Endothelial cell (in vitro differentiated cells): ENCODE measurements around the gene KRTAP22-2. TPM values are rescaled to one million over a fixed set of nuclear protein-coding genes. Genes with fewer than 3 reads are reported as not detected.

Source experiments
- DNase-seq: peaks from one replicate; pipeline ENCODE4 v3.0.0; 2021; ENCODE audit warnings: low spot score
- H3K27ac Mint-ChIP-seq: one replicate; pipeline ENCODE4 v1.8.0; 2021; ENCODE audit warnings: mixed read lengths, inconsistent platforms; ENCODE audit not compliant: unreplicated experiment
- H3K27me3 Mint-ChIP-seq: one replicate; pipeline ENCODE4 v1.8.0; 2021; ENCODE audit warnings: mild to moderate bottlenecking, moderate library complexity, mixed read lengths, inconsistent platforms; ENCODE audit not compliant: unreplicated experiment
- H3K36me3 Mint-ChIP-seq: one replicate; pipeline ENCODE4 v1.8.0; 2021; ENCODE audit warnings: mild to moderate bottlenecking, low read depth, mixed read lengths, inconsistent platforms; ENCODE audit not compliant: unreplicated experiment
- H3K4me1 Mint-ChIP-seq: one replicate; pipeline ENCODE4 v1.8.0; 2021; ENCODE audit warnings: mild to moderate bottlenecking, mixed read lengths, inconsistent platforms; ENCODE audit not compliant: unreplicated experiment
- H3K4me3 Mint-ChIP-seq: one replicate; pipeline ENCODE4 v1.8.0; 2021; ENCODE audit warnings: mild to moderate bottlenecking, mixed read lengths, inconsistent platforms; ENCODE audit not compliant: unreplicated experiment
- H3K9me3 Mint-ChIP-seq: one replicate; pipeline ENCODE4 v1.8.0; 2021; ENCODE audit warnings: mixed read lengths, inconsistent platforms; ENCODE audit not compliant: unreplicated experiment
- CTCF ChIP-seq: fragments of 200-600 bp; sonication (generic); IDR thresholded peaks from one replicate; pipeline ENCODE4 v1.5.0; 2021; ENCODE audit warnings: antibody characterized with exemption; ENCODE audit not compliant: unreplicated experiment
- total RNA-seq: library from RNA; stranded (reverse); fragmentation: NEBNext Ultra II Directional; extraction: Animal tissue kit (Norgen Biotek cat#: 25700); gene quantifications from one replicate; pipeline ENCODE4 v1.2.1, GENCODE V29; 2021; ENCODE audit not compliant: unreplicated experiment

Gene KRTAP22-2
- total RNA-seq, 1 donor from 2014 or later, result not detected

GRCh38 chr21:30561264-30561895 lies 28.8 kb downstream of the KRTAP22-2 start, which contains the start of gene KRTAP19-7:
TSS of gene KRTAP19-7 (minus strand) at chr21:30561314. CDS start at chr21:30561289, 25 bp downstream.
- Mint-ChIP-seq H3K4me1 (peaks cover 7% of the 10 kb centered on the region), H3K27ac (no peak within 1 kb of the TSS), H3K9me3 (no peaks in the 10 kb centered on the region), H3K4me3 (no peak within 1 kb of the TSS), H3K27me3 (peaks cover 2% of the 10 kb centered on the region), H3K36me3 (no peaks in the 10 kb centered on the region)
- no peak for TF ChIP-seq CTCF
- DNase-seq, result no peak

GRCh38 chr21:30555095-30555494 lies 35.1 kb downstream of the KRTAP22-2 start:
- H3K9me3 Mint-ChIP-seq, result no peaks in the 10 kb centered on the region
- no peak for DNase-seq
- no peak overlapping the region for H3K27ac Mint-ChIP-seq
- peaks cover 2% of the 10 kb centered on the region for H3K27me3 Mint-ChIP-seq
- peaks cover 7% of the 10 kb centered on the region for H3K4me1 Mint-ChIP-seq
- no peaks in the 10 kb centered on the region for H3K36me3 Mint-ChIP-seq
- H3K4me3 Mint-ChIP-seq, result no peak overlapping the region
- TF ChIP-seq CTCF, result no peak

- DNase-seq, result no peak
- no peak overlapping the region for H3K4me3 Mint-ChIP-seq
- no peaks in the 10 kb centered on the region for H3K9me3 Mint-ChIP-seq
- no peak overlapping the region for H3K27ac Mint-ChIP-seq
- no peaks in the 10 kb centered on the region for H3K36me3 Mint-ChIP-seq
- H3K4me1 Mint-ChIP-seq, result no peaks in the 10 kb centered on the region
- H3K27me3 Mint-ChIP-seq, result peaks cover 2% of the 10 kb centered on the region
- no peak for TF ChIP-seq CTCF
These were observed 37.4 kb downstream of the KRTAP22-2 start for GRCh38 chr21:30552782-30553181.

- no peaks in the 10 kb centered on the region for H3K4me1 Mint-ChIP-seq
- no peaks in the 10 kb centered on the region for H3K27me3 Mint-ChIP-seq
- no peak for TF ChIP-seq CTCF
- H3K27ac Mint-ChIP-seq, result no peak within 1 kb of the TSS
- no peaks in the 10 kb centered on the region for H3K36me3 Mint-ChIP-seq
- H3K9me3 Mint-ChIP-seq, result no peaks in the 10 kb centered on the region
- H3K4me3 Mint-ChIP-seq, result no peak within 1 kb of the TSS
- DNase-seq, result no peak
These were observed 48.4 kb downstream of the KRTAP22-2 start, which contains the start of gene KRTAP19-6 for GRCh38 chr21:30541764-30542163. TSS of gene KRTAP19-6 (minus strand) at chr21:30541864. CDS start at chr21:30541833, 31 bp downstream.

Other genes with a start within 250 kb of the KRTAP22-2 start
- gene KRTAP23-1, start 241.8 kb downstream of the KRTAP22-2 start, total RNA-seq, result not detected
- gene KRTAP13-2, start 218.1 kb downstream of the KRTAP22-2 start, total RNA-seq, result not detected
- gene KRTAP13-1, start 194.4 kb downstream of the KRTAP22-2 start, total RNA-seq, result not detected
- not detected for gene KRTAP13-3, start 164.5 kb downstream of the KRTAP22-2 start, total RNA-seq
- not detected for gene KRTAP13-4, start 160.2 kb downstream of the KRTAP22-2 start, total RNA-seq
- gene KRTAP15-1, start 150.1 kb downstream of the KRTAP22-2 start, total RNA-seq, result not detected
- not detected for gene KRTAP19-1, start 110.0 kb downstream of the KRTAP22-2 start, total RNA-seq
- not detected for gene KRTAP19-2, start 103.0 kb downstream of the KRTAP22-2 start, total RNA-seq
- gene KRTAP19-3, start 98.4 kb downstream of the KRTAP22-2 start, total RNA-seq, result not detected
- not detected for gene KRTAP19-4, start 93.2 kb downstream of the KRTAP22-2 start, total RNA-seq
- gene KRTAP19-5, start 88.3 kb downstream of the KRTAP22-2 start, total RNA-seq, result not detected
- gene KRTAP19-6, start 48.5 kb downstream of the KRTAP22-2 start, total RNA-seq, result not detected
- gene KRTAP19-7, start 29.1 kb downstream of the KRTAP22-2 start, total RNA-seq, result not detected
- gene KRTAP6-3, start 2.0 kb upstream of the KRTAP22-2 start, total RNA-seq, result not detected
- not detected for gene KRTAP6-2, start 8.5 kb upstream of the KRTAP22-2 start, total RNA-seq
- not detected for gene KRTAP22-1, start 10.7 kb upstream of the KRTAP22-2 start, total RNA-seq
- gene KRTAP6-1, start 23.5 kb upstream of the KRTAP22-2 start, total RNA-seq, result not detected
- not detected for gene KRTAP20-1, start 26.0 kb upstream of the KRTAP22-2 start, total RNA-seq
- gene KRTAP20-4, start 30.2 kb upstream of the KRTAP22-2 start, total RNA-seq, result not detected
- gene KRTAP20-2, start 44.8 kb upstream of the KRTAP22-2 start, total RNA-seq, result not detected
- not detected for gene KRTAP20-3, start 52.5 kb upstream of the KRTAP22-2 start, total RNA-seq
- not detected for gene KRTAP21-3, start 128.4 kb upstream of the KRTAP22-2 start, total RNA-seq
- gene KRTAP21-2, start 156.9 kb upstream of the KRTAP22-2 start, total RNA-seq, result not detected
- not detected for gene KRTAP21-1, start 165.0 kb upstream of the KRTAP22-2 start, total RNA-seq
- gene KRTAP8-1, start 222.9 kb upstream of the KRTAP22-2 start, total RNA-seq, result not detected
- gene KRTAP7-1, start 239.4 kb upstream of the KRTAP22-2 start, total RNA-seq, result not detected